Inflammatory macrophage treated with lipopolysaccharide for 1 hour (primary cell): ENCODE results near the gene HMGCL.
"Not testable (repeated sequence)": the region's sequence is repeated elsewhere in the genome, so short reads cannot be mapped to it uniquely, and the experiment has no call there.

Experiments
- DNase-seq, 2 donors: peaks; one replicate each; pipeline ENCODE4 v3.0.0-alpha.2; 2020 to 2022

Gene HMGCL

GRCh38 chr1:23797478-23798448 lies 27.5 kb downstream of the HMGCL start:
- DNase-seq = no peak

DNA sequence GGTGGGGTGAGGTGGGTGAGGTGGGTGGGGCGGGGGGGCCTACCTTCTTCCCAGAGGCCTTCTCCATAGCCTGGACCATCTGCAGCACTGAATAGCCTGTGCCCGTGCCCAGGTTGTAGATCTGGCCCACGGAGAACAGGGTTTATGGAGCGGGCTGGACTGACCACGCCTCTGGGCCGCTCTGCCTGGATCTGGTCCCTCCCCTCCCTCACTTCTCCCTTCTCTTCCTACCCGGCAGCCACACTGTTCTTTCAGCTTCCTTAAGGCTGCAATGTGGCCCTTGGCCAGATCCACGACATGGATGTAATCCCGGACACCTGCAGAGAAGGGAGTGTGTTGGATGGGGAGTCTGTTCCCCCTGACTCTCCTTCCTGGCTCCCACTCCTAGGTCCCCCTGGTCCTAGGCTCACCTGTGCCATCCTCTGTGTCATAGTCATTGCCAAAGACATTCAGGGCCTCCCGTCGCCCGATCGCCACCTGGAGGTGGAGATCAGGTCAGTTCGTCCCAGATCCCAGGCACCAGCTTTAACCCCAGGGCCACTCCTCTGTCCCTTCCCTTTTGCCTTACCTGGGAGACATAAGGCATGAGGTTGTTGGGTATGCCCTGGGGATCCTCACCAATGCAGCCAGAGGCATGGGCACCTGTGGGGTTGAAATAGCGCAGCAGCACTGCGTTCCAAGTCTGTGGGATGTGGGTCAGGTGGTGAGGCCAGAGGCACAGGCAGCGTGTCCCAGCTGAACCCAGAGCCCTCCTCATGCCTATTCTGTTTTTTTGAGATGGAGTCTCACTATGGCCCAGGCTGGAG lies 28.6 kb downstream of the HMGCL start:
- DNase-seq = no peak

GRCh38 chr1:23795676-23796465 lies 29.4 kb downstream of the HMGCL start:
- no peak for DNase-seq

DNA sequence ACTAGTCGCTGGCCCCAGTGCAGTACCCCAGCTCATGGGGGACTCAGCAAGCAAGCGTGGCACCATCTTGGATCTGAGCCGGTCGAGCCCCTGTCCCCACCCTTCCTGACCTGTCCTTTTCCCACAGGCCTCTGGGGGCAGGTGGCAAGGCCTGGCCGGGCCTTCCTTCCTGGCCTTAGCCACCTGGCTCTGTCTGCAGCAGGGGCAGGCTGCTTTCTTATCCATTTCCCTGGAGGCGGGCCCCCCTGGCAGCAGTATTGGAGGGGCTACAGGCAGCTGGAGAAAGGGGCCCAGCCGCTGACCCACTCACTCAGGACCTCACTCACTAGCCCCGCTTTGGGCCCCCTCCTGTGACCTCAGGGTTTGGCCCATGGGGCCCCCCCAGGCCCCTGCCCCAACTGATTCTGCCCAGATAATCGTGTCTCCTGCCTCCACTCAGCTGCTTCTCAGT lies 30.5 kb downstream of the HMGCL start:
- not testable (repeated sequence) for DNase-seq

GRCh38 chr1:23793861-23794731 lies 31.1 kb downstream of the HMGCL start:
- no peak for DNase-seq

GRCh38 chr1:23793018-23793781 lies 32.0 kb downstream of the HMGCL start:
- no peak for DNase-seq

DNA sequence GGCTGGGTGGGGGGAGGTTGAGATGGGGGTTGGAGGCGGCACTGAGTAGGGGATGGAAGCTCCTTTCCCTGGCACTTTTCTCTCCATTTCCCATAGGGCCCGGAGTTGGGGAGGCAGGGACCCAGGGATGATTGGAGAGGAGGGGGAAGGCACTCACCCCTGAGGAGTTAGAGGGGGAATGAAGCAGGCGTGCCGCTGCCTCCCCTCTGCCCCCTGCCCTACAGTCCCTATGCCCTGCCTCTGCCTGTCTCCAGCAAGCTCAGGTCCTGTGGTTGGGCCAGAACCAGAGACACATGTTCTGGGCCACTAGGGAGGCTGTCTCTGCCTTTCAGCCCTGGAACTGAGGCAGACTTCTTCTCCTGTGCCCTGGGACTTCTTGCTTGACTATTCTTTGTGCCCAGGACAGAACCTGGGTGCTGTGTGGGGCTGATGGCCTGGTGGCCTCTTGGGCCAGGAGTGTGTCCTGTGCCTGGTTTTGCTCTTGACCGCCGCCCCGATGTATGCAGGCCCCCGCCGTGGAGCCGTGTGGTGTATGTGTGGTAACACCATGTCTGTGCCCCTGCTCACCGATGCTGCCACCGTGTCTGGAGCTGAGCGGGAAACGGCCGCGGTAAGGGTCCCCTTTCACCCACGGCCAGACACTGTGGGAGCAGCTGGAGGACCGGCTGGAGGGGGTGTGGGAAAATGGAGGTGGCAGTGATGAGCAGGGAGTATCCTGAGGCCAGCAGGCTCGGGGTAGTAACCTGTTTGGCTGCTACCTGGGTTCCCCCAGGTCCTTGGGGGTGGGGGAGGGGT lies 32.9 kb downstream of the HMGCL start:
- DNase-seq = no peak

- DNase-seq = no peak
These were observed 33.6 kb downstream of the HMGCL start for GRCh38 chr1:23791516-23792047.

DNA sequence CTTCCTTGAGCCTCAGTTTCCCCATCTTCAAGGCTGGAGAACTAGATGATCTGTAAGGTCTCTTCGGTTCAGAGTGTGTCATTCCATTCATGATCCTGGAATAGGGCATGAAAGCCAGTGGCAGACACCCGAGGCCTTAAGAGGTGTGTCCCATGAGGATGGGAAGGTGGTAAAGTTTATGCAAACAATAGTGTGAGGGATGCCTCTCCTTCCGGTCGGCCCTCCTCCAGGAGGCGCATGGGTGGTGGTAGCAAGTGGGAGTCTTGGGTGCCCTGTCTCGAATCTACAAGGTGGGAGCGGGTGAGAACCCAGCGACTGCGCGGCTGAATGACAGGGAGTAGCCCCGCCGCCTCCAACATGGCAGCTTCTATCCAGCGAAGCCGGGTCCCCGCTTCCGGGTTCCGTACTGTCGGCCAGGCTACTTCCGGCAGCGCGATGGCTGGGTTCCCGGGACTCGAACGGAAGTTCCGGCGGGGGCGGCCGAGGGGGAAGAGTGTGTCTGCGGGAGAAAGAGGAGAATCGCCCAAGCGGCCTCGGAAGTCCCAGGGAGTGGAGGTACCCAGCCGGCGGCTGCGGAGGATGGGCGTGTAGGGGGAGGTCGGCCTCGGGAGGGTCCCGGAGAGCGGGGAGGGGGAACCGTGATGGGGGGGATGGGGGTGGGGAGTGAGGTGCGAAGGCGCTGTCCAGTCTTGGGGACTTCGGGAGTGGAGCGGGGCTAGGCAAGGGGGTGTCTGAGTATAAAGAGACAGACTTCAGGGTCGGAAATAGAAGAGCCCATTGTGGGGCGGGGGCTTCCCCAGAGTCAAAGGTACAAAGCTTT lies 34.3 kb downstream of the HMGCL start, which contains the start of gene LYPLA2:
Gene LYPLA2 (plus strand): TSS at position 450 of the 820 bp plus-strand sequence. CDS start 1,538 bp downstream, outside the sequence.
- DNase-seq = peak; percentile 91 to 95

GRCh38 chr1:23788695-23789094 lies 36.5 kb downstream of the HMGCL start:
- DNase-seq = no peak

- DNase-seq = no peak
These were observed 37.5 kb downstream of the HMGCL start for GRCh38 chr1:23787701-23788100.

GRCh38 chr1:23784846-23785245 lies 40.4 kb downstream of the HMGCL start:
- no peak for DNase-seq

DNA sequence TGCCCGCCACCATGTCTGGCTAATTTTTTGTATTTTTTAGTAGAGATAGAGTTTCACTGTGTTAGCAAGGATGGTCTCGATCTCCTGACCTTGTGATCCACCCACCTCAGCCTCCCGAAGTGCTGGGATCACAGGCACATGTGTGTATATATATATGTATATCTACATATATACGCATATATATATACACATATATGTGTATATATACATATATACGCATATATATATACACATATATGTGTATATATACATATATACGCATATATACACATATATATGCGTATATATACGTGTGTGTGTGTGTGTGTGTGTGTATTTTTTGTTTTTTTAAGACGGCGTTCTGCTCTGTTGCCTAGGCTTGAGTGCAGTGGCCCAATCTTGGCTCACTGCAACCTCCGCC lies 42.1 kb downstream of the HMGCL start:
- not testable (repeated sequence) for DNase-seq

- DNase-seq = peak in 1 of 2 donors; percentile 23
These were observed 45.3 kb downstream of the HMGCL start for GRCh38 chr1:23779826-23780371.

DNA sequence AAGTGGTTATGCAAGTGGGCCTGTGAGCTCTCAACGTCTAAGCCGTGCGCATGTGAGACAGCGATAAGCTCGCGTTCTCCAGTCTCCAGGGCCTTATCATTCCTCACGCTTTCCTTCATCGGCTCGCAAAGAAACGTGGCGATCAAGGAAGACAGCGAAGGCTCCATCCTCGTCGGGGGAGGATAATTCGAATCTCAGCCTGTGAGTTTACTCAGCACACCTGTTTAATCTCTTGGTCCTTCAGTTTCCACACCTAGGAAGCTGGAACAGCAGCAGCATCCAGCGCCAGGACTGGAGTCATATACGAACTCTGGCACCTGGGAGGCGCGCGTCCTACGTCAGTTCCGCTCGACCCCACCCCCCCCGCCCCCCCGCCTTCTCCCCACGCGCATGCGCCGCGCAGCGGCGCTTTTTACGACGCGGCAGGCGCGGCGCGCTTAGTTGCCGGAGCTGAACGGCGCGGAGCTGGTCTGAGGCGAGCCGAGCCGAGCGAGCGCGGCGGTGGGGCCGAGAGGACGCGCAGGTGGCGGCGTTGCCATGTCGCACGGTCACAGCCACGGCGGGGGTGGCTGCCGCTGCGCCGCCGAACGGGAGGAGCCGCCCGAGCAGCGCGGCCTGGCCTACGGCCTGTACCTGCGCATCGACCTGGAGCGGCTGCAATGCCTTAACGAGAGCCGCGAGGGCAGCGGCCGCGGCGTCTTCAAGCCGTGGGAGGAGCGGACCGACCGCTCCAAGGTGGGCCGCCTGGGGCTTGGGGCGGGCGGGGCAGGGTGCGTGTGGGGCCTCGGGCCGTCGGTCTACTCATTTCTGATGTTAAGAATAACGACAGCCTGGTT lies 47.0 kb downstream of the HMGCL start, which contains the start of gene PITHD1:
Gene PITHD1 (plus strand): TSS at position 440 of the 836 bp plus-strand sequence. CDS start 98 bp downstream, at position 538.
- peak; percentile 77 to 85 for DNase-seq

DNA sequence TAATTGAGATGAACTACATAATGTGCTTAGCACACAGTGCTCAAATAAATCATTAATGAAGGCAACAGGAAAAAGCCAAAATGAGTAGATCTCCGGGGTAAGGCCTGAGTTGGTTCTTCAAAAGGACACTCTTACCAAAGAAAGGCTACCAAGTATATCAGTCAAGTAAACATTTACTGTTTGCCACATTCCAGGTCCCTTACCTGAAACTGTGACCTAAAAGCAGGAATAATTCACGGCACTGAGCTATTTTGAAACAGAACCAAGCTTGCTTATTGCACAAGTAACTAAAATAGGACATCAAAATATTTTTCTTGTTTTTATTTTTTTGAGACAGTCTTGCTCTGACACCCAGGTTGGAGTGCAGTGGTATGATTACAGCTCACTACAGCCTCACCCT lies 49.0 kb downstream of the HMGCL start:
- no peak for DNase-seq

DNA sequence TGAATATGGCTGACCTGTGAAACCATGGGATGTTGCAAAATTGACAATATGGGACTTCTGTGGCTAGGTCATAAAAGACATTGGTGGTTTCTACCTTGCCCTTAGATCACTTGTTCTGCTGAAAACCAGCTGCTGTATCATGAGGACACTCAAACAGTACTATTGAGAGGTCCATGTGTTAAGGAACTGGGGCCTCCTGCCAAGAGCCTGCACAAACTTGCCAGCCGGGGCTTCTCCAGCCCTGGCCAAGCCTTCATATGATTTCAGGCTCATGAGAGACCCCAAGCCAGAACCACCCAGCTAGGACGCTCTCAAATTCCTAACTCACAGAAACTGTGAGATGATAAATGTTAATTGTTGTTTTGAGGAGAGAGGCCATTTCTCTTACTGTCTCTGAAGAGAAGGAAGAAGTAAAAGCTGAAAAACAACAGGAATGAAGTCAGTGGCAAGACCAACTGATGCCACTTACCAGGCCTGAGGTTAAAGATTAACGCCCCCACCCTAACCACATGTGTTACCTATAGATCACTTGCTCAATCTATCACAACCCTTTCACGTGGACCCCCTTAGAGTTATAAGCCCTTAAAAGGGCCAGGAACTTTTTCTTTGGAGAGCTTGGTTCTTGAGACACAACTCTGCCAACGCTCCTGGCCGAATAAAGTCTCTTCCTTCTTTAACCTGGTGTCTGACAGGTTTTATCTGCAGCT lies 50.9 kb downstream of the HMGCL start:
- DNase-seq = no peak
